AG04449 (cell line): Measurements from ENCODE around the gene MGAT5.

ENCODE experiments used
- CTCF ChIA-PET: fragments of 350-600 bp; formaldehyde crosslinking; extraction: SDS; loops from one replicate; lab custom pipeline; 2021; ENCODE audit warnings: antibody characterized with exemption; lab: Yijun Ruan, JAX
- POLR2A ChIA-PET: fragments of 400-600, 350-600 bp; formaldehyde crosslinking; extraction: SDS; loops from one replicate; lab custom pipeline; 2020; ENCODE audit warnings: antibody characterized with exemption, inconsistent platforms; lab: Yijun Ruan, JAX
- DNase-seq: peaks from one replicate; pipeline ENCODE4 v3.0.0-alpha.2; 2010; ENCODE audit warnings: low read depth, low spot score
- H3K4me3 ChIP-seq: 2 replicates; pipeline ENCODE4 v1.5.1; 2011; ENCODE audit warnings: low read depth, mild to moderate bottlenecking, control low read depth, low read length
- TF ChIP-seq, protein P1 (sequence below): IDR thresholded peaks from one replicate; pipeline ENCODE4 v1.5.1; 2011; ENCODE audit warnings: mild to moderate bottlenecking, moderate library complexity, low read length, control low read depth, inconsistent platforms; ENCODE audit not compliant: insufficient read depth; ENCODE audit errors: missing control alignments

Gene MGAT5

DNA sequence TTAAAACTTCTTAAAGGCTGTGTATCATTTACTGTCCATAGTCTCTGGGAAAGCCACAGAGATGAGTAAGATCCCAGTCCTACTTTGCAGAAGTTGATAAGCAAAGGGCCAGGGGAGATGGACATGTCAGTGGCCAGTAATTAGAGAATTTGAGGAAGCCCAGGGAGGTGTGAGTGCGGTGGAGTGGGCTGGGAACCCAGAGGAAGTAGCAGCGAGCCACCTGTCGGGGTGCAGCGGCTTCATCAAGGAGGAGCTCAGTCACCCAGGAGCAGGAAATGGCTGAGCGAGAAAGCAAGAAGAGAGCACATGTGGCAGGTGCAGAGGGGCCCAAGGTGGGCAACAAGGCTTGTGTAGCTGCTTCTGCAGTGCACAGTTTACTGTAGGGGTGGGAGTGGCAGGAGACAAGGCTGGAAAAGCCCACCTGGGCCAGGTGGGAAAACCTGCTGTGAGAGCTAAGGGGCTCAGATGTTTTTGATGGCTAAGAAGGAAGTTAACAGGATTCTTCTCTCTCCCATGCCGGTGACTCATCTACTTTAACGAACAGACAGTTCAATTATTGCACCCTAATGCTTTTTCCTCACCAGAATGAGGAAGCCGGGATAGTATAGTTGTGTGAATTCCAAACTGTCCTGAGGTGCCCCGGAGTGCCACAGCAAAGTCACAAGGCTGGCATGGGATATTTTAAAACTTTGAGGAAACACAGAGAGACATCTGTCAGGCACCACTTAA lies 34.8 kb upstream of the MGAT5 start:
- POLR2A ChIA-PET = no interaction called here
- no peak for DNase-seq
- CTCF ChIA-PET = interaction anchor here (1.2 to 14.5 kb wide), 5 partner anchors 12 to 334 kb away, joined by 3 to 168 read pairs (median 5); no protein-coding TSS in a partner anchor
- H3K4me3 ChIP-seq = no peak overlapping the region
- TF ChIP-seq, protein P1, sequence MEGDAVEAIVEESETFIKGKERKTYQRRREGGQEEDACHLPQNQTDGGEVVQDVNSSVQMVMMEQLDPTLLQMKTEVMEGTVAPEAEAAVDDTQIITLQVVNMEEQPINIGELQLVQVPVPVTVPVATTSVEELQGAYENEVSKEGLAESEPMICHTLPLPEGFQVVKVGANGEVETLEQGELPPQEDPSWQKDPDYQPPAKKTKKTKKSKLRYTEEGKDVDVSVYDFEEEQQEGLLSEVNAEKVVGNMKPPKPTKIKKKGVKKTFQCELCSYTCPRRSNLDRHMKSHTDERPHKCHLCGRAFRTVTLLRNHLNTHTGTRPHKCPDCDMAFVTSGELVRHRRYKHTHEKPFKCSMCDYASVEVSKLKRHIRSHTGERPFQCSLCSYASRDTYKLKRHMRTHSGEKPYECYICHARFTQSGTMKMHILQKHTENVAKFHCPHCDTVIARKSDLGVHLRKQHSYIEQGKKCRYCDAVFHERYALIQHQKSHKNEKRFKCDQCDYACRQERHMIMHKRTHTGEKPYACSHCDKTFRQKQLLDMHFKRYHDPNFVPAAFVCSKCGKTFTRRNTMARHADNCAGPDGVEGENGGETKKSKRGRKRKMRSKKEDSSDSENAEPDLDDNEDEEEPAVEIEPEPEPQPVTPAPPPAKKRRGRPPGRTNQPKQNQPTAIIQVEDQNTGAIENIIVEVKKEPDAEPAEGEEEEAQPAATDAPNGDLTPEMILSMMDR = no peak

DNA sequence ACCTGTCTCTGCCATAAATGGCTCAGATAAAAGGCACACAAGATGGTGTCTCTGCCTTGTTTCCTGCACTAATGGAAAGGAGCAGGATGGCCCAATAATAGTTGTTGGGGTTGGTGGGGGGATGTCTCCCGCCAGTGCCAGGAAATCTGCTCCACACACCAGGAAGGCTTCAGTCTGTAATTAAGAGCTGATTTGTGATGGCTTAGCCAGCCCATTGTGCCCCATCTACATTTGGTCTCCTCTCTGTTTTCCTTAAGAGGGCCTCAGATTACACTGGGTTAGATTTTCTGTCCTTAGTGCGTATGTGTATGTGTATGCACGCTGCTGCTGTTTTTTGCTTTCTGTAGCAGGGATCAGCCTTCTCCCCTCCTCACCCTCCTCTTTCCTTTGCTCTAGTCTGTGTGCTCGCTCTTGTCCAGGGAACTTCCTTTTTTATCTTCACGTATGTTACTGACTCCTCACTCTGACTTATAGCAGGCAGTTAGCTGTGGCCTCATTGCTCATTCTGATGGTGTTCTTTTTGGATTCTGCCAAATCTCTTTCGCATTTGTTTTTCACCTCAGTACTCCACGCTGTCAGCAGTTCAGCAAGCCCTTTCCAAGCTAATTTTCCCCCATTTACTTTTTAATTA lies 33.4 kb upstream of the MGAT5 start:
- no peak overlapping the region for H3K4me3 ChIP-seq
- no peak for DNase-seq
- ChIA-PET POLR2A (no interaction called here), CTCF (interaction anchor here (1.2 to 14.5 kb wide), 5 partner anchors 10 to 336 kb away, joined by 3 to 168 read pairs (median 5); no protein-coding TSS in a partner anchor)
- TF ChIP-seq, protein P1 = no peak

DNA sequence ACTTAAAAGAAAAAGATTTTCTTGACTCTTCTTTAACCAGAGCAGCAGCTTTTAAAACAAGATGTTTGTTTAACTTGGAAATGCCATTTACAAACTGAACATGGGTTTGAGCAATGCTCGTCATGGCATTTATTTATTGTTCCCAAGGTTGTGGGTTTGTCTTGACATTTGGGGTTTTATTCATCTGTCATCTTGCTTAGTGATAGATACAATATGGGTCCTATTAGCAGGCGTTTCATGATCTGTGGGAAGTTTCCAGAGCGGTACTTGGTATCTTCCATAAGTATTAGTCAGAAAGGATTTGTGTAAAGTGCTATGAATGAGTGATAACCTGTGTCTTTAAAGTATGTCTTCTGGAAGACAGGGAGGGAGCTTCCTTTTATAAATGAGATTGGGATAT lies 29.9 kb upstream of the MGAT5 start:
- TF ChIP-seq, protein P1 = no peak
- ChIA-PET POLR2A (no interaction called here), CTCF (interaction anchor here (0.6 to 14.5 kb wide), 6 partner anchors 11 to 339 kb away, joined by 3 to 168 read pairs (median 8); no protein-coding TSS in a partner anchor)
- no peak for DNase-seq
- no peak overlapping the region for H3K4me3 ChIP-seq

DNA sequence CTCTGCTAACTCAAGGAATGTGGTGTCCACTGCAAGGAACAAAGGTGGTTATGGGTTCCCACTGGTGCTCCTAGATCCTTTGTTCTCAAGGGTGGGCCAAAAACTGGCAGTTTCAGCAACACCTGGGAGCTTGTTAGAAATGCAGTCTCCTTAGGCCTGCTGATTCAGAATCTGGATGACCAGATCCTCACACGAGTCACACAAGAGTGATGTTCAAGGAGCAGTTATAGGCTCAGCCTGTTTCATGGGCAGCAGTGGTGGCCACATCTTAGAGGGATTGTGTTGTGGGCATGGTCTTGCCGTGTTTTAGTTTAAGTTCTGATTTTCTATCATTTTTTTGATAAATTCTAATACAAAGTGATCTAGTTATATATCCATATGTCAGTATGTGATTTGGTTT lies 28.7 kb upstream of the MGAT5 start:
- no peak for DNase-seq
- CTCF ChIA-PET = interaction anchor here (1.0 to 14.5 kb wide), 6 partner anchors 9 to 107 kb away, joined by 5 to 168 read pairs (median 7); no protein-coding TSS in a partner anchor
- H3K4me3 ChIP-seq = no peak overlapping the region
- TF ChIP-seq, protein P1 = no peak
- POLR2A ChIA-PET = no interaction called here

DNA sequence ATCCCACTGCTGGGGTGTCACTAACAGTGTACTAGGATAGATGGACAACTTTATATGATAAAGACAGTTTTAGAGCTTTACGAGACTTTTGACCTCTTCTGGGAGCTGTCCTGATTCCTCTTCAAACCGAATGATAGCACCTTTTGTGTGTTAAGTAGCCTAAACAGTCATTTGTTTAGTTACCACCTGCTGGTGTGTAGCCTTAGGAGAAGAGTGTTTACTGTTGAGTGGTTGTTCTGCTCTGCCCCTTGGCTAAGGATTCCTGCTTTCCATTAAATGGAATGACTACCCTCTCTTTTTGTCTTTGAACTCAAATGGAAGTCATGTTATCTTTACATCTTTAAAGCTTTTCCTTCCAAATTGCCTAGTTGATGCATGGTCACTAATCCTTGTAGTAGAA lies 28.0 kb upstream of the MGAT5 start:
- no peak overlapping the region for H3K4me3 ChIP-seq
- DNase-seq = no peak
- TF ChIP-seq, protein P1 = no peak
- ChIA-PET CTCF (interaction anchor here (0.8 to 14.5 kb wide), 4 partner anchors 11 to 341 kb away, joined by 3 to 168 read pairs (median 5); no protein-coding TSS in a partner anchor), POLR2A (no interaction called here)

DNA sequence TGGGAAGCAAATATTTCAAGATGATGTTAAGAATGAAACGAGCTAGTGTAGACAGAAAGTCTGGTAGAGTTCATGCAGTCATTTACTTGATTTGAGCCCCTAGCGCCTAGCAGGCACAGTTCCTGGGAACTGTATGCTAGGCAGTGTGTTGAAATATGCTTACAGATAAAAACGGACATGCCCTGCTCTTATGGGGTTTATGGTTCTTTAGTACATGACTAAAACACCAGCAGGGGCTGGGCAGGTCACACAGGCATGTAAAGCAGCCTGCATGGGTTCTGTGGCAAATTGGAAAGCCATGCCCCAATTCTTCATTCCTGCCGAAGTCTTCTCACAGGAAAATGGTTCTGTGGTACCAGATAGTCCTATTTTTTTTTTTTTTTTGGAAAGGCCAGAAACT lies 27.3 kb upstream of the MGAT5 start:
- ChIA-PET CTCF (interaction anchor here (0.8 to 14.5 kb wide), 4 partner anchors 12 to 342 kb away, joined by 3 to 168 read pairs (median 10); no protein-coding TSS in a partner anchor), POLR2A (no interaction called here)
- H3K4me3 ChIP-seq = no peak overlapping the region
- DNase-seq = no peak
- TF ChIP-seq, protein P1 = no peak
